RKO (cell line): ENCODE data around the gene RNF213.
"Not testable (repeated sequence)": the region's sequence is repeated elsewhere in the genome, so short reads cannot be mapped to it uniquely, and the experiment has no call there.

Source experiments
- DNase-seq: peaks from one replicate; pipeline ENCODE4 v3.0.0-alpha.2; 2016; ENCODE audit warnings: low spot score

The RNF213 gene

DNA sequence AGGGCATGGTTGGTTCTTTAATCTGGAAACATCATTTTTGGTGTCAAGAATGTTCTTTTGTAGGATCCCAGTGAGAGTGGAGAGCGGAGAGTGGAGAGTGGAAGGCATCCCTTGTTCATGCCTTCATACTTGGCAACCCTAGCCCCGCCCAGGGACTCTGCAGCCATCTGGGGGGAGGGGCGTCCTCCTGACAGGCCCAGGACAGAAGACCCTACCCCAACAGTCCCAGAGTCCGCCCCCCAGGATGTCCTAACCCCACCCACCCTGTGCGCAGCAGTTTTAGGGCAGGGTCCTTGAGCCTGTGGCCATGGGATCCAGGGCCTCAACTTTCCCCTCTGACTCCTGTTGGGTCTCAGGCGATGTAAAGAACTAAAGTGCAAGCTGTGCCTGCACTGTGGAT is 36.0 kb upstream of the RNF213 start:
- no peak for DNase-seq

GRCh38 chr17:80225230-80225629 is 35.4 kb upstream of the RNF213 start:
- DNase-seq = no peak

- DNase-seq = no peak
Observed at GRCh38 chr17:80227156-80227555, 33.5 kb upstream of the RNF213 start.

DNA sequence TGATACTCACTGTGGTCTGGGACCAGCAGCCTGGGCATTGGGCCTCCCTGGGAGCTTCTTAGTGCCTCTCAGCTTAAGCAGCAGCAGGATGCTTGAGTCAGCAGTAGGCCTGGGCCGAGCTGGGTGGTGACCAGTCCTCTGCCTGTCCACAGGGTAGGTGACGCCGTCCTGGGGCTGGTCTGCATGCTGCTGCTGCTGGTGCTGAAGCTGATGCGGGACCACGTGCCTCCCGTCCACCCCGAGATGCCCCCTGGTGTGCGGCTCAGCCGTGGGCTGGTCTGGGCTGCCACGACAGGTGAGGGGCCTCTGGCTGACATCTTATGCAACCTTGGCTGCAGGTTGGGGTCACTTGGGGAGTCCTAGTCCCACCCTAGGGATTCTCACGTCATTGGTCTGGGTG is 33.0 kb upstream of the RNF213 start:
- DNase-seq = no peak

DNA sequence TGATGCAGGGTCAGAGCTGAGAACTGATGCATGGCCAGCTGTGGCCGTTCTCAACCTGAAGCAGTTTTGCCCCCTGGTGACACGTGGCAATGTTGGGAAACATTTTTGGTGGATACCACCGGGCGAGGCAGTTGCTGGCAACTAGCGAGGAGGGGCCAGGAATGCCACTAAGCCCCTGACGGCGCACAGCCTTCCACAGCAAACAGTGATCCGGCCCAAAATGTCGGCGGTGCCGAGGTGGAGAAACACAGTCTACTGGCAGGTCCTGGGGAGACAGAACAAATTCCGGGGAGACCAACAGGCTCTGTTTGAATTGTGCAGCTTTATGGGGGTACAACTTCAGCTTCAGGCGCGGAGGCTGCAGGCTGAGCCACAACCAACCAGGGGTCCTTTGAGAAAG is 32.2 kb upstream of the RNF213 start:
- DNase-seq = no peak

DNA sequence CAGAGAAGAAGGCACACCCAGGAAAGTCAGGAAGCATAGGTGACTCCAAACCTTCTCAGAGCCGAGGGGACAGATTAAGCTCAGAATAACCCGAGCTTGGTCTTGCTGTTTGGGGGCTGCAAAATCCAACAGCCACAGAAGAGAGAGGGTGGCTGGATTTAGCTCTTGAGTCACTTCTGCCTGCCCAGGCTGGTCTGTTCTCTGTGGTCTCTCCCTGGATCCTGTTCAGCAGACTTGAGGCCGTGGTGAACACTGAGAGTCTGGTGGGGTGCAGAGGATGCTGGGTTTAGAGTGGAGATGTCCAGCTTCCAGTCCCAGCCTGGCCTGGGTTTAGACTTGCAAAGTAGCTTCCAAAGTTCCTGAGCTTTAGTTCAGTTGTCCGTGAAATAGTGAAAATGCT is 31.6 kb upstream of the RNF213 start:
- DNase-seq = no peak

DNA sequence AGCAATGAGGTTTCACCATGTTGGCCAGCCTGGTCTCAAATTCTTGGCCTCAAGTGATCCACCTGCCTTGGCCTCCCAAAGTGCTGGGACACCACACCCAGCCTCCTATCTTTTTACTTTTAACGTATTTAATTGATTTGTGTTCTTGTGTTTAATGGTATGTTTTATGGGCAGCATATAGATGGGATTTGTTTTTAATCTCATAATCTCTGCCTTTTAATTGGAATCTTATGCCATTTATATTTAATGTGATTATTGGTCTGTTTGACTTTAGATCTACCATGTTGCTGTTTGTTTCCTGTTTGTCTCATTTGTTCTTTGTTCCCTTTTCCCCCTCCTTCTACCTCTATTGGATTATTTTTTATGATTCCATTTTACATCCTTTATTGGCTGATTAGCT is 28.2 kb upstream of the RNF213 start:
- DNase-seq = no peak

DNA sequence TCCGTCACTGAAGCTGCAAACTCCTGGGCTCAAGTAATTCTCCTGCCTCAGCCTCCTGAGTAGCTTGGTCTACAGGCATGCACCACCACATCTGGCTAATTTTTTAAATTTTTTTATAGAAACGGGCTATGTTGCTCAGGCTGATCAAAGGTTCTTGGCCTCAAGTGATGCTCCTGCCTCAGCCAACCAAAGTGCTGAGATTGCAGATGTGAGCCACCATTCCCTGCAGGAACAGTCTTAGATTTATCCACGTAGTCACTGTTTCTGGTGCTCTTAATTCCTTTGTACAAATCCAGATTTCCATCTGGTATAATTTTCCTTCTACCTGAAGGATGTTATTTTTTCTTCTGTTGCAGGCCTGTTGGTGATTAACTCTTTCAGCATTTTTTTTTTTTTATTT is 27.4 kb upstream of the RNF213 start:
- DNase-seq = no peak

DNA sequence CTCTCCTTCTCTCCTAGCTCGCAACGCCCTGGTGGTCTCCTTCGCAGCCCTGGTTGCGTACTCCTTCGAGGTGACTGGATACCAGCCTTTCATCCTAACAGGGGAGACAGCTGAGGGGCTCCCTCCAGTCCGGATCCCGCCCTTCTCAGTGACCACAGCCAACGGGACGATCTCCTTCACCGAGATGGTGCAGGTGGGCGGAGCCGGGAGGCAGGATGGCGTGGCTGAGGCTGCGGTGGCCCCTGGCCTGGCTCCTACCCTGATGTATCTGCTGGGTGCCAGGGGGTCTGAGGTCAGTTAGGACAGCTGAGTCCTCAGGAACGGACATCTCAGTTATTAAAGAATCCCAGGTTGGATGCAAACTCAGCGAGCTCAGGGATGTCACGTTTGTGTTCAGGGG is 23.7 kb upstream of the RNF213 start:
- no peak for DNase-seq

GRCh38 chr17:80237386-80237785 is 23.3 kb upstream of the RNF213 start:
- DNase-seq = no peak

GRCh38 chr17:80242505-80242904 is 18.1 kb upstream of the RNF213 start:
- no peak for DNase-seq

- no peak for DNase-seq
Observed at GRCh38 chr17:80243526-80244433, 16.9 kb upstream of the RNF213 start.

DNA sequence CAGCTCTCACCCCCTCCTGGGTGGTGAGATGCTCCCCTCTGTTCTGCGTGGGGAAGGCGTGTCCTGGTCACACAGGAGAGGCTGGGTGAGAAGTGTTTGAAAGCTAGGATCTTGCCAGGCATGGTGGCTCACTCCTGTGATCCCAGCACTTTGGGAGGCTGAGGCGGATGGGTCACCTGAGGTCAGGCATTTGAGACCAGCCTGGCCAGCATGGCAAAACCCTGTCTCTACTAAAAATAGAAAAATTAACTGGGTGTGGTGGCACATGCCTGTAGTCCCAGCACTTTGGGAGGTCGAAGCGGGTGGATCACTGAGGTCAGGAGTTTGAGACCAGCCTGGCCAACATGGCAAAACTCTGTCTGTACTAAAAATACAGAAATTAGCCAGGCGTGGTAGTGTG is 16.2 kb upstream of the RNF213 start:
- not testable (repeated sequence) for DNase-seq

DNA sequence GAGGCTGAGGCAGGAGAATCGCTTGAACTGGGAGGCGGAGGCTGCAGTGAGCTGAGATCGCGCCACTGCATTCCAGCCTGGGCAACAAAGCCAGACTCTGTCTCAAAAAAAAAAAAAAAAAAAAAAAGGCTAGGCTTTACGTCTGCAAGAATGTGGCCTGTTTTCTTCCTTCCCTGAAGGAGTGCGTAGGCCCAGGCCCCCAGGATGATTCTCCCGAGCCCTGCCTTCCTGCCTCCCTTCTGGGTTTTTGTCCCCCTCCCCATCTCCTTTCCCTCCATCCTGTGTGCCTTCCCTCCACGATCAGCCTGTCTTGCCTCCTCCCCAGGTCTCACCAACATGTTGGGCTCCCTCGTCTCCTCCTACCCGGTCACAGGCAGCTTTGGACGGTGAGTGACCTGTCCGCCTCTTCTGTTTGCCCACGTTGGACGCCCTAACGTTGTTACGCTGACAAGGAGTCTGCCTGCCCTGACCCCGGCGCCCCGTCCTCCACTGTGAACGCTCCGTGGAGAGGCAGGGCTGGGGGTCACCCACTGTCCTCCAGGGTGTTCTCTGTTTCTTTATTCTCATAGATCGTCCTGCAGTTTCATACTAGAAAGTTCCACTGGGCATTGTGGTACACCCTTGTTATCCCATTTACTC is 15.7 kb upstream of the RNF213 start:
- no peak for DNase-seq

GRCh38 chr17:80245566-80246265 is 14.9 kb upstream of the RNF213 start:
- no peak for DNase-seq

DNA sequence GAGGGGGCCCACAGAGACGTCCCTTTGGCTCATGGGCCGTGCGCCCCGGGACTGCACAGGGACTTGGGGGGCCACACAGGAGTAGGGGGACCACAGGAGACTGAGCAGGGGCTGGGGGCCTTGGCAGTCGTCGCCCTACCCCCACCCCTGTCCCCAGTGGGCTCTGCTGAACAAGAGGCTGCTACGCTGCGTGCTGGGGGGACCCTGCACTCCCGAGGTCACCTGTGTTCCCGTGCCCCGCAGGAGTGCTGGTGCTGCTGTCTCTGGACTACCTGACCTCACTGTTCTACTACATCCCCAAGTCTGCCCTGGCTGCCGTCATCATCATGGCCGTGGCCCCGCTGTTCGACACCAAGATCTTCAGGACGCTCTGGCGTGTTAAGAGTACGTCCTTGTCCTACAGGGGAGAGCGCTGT is 14.4 kb upstream of the RNF213 start:
- no peak for DNase-seq

DNA sequence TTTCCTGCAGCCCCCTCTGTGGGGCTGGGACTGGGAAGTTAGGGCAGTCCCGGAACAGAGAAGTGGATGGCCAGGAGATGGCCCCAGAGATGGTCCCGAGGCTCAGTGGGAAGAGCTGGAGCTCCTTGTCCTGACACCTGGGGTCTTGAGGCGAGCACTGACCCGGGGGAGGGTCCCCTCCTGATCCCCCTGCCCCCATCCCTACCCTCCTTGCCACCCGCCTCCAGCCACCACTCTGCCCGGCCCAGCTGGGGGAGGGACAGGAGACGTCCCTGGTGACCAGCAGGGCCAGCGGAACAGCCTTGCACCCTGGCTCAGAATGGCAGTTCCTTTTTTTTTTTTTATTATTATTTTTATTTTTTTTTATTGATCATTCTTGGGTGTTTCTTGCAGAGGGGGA is 13.9 kb upstream of the RNF213 start:
- DNase-seq = no peak

- DNase-seq = no peak
Observed at GRCh38 chr17:80247561-80247960, 13.1 kb upstream of the RNF213 start.

DNA sequence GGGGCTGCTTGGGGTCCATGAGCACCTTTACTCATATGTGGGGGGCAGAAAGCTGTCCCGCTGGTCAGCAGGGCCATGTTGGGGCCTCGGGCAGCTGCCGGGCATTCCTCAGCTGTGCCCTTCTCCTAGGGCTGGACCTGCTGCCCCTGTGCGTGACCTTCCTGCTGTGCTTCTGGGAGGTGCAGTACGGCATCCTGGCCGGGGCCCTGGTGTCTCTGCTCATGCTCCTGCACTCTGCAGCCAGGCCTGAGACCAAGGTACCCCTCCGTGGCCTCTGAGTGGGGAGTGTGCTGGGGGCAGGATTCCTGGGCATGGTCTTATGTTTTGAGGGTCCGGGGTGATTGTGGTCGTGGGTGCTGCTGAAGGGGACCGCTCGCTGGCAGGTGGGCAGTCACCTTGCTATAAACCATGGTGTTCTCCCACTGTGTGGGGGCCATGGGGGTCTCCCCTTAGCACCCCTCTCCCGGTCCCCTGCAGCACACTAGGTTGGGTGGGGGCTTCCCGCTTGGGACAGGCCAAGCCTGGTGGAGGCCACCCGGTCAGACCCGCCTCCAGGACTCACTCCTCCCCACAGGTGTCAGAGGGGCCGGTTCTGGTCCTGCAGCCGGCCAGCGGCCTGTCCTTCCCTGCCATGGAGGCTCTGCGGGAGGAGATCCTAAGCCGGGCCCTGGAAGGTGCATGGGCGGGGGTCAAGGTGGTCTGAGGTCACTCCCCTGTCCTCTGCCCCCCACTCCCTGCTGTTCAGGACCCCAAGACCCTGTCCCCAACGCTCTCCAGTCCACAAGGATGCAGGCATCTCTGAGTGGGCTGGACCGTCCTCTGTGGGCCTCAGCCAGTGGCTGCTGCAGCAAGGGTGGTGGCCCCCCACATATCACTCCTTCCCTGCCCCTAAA is 12.4 kb upstream of the RNF213 start:
- no peak for DNase-seq

DNA sequence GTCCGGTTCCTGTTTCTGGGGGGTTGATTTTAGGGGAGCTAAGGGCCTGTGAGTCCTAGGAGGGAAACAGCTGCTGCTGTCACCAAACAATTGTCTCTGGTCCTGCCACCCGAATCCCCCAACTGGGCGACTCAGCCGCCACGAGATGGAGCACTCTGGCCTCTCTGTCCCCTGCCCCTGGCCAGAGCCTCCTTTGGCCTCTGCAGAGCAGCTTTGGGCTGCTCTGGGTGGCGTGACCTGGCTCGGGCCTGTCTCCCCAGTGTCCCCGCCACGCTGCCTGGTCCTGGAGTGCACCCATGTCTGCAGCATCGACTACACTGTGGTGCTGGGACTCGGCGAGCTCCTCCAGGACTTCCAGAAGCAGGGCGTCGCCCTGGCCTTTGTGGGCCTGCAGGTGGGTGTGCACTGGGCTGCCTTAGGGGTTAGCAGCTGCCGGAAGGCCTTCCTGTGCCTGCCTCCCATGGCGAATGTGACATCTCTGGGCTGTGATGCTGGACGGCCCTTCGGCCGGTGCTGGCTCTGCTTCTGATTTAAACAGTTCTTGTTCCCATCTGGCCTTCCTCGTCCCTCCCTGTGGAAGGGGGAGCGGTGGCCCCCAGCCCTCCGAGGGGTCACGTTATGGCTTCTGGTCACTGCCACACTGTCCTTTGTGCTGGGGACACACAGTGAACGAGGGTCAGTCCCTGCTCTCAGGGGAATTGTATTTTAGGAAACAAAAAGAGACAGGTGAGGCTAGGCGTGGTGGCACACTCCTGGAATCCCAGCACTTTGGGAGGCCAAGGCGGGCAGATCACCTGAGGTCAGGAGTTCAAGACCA is 11.6 kb upstream of the RNF213 start:
- no peak for DNase-seq

DNA sequence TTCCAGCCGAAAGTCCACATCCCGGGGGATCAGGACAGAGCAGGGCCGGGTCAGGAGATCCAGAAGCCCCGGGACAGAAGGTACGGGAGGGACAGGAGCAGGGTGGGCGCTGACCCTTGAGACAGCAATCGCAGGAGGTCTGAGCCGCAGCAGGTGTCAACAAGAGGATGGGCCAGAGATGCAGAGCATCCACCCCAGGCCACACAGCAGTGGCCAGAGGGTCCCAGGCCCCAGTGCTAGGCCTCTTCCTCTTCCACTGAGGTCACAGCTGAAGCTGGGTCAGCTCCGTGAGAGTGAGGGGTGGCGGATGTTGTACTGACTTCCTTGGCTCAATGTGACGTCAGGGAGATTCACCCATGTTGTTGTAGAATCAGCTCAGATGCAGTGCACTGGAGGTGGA is 8.7 kb upstream of the RNF213 start:
- no peak for DNase-seq
